Hepatocyte (in vitro differentiated cells): ENCODE results near the gene DCT.

Experiments used
- CTCF ChIP-seq: fragments of 200-600 bp; sonication (generic); IDR thresholded peaks from 2 replicates; pipeline ENCODE4 v1.5.1; 2016; ENCODE audit warnings: antibody characterized with exemption, mild to moderate bottlenecking; ENCODE audit not compliant: poor library complexity
- EZH2 ChIP-seq: fragments of 200-600 bp; sonication (generic); IDR thresholded peaks from 2 replicates; pipeline ENCODE4 v1.6.1; 2016; ENCODE audit warnings: antibody characterized with exemption, mild to moderate bottlenecking, borderline replicate concordance
- EZH2phosphoT487 ChIP-seq: fragments of 200-600 bp; sonication (generic); IDR thresholded peaks from one replicate; pipeline ENCODE4 v1.6.1; 2018; ENCODE audit warnings: antibody characterized with exemption, mild to moderate bottlenecking, low read depth, moderate library complexity; ENCODE audit not compliant: unreplicated experiment, severe bottlenecking

GRCh38 chr13:94462670-94463069 is 16.8 kb downstream of the DCT start:
- TF ChIP-seq CTCF (no peak), EZH2 (no peak), EZH2phosphoT487 (no peak)
